HepG2 (cell line): ENCODE data around the gene DHRS7. TPM values are rescaled to one million over a fixed set of nuclear protein-coding genes. Genes with fewer than 3 reads are reported as not detected.

Experiments
- HNRNPK ChIP-seq: fragments of 200-400 bp; formaldehyde crosslinking; IDR thresholded peaks from 2 replicates; pipeline ENCODE4 v1.6.1; 2018; ENCODE audit warnings: low read length, low read depth, moderate library complexity, mild to moderate bottlenecking; ENCODE audit not compliant: poor library complexity, severe bottlenecking
- MAFG ChIP-seq: sonication (generic); formaldehyde crosslinking; IDR thresholded peaks from 2 replicates; pipeline ENCODE4 v1.5.1; 2020; ENCODE audit warnings: mild to moderate bottlenecking, missing genetic modification reagents
- SMARCE1 ChIP-seq: fragments of 450-650 bp; IDR thresholded peaks from 2 replicates; pipeline ENCODE4 v1.6.1; 2017; ENCODE audit warnings: borderline replicate concordance
- STAT6 ChIP-seq: sonication (generic); formaldehyde crosslinking; IDR thresholded peaks from 2 replicates; pipeline ENCODE4 v1.4.0; 2020; ENCODE audit warnings: missing genetic modification reagents, mild to moderate bottlenecking, borderline replicate concordance
- TRIM22 ChIP-seq: fragments of 450-650 bp; IDR thresholded peaks from 2 replicates; pipeline ENCODE4 v1.6.1; 2017
- ZNF235 ChIP-seq: sonication (generic); formaldehyde crosslinking; IDR thresholded peaks from 2 replicates; pipeline ENCODE4 v1.8.1; 2023; ENCODE audit warnings: mild to moderate bottlenecking, missing genetic modification reagents, borderline replicate concordance
- ZNF337 ChIP-seq: sonication (generic); formaldehyde crosslinking; IDR thresholded peaks from 2 replicates; pipeline ENCODE4 v1.5.1; 2020; ENCODE audit warnings: missing genetic modification reagents, low read depth, mild to moderate bottlenecking, borderline replicate concordance
- ZNF430 ChIP-seq: sonication (generic); formaldehyde crosslinking; IDR thresholded peaks from 2 replicates; pipeline ENCODE4 v1.9.0; 2021; ENCODE audit warnings: mild to moderate bottlenecking, missing genetic modification reagents
- ZNF747 ChIP-seq: sonication (generic); formaldehyde crosslinking; IDR thresholded peaks from 2 replicates; pipeline ENCODE4 v1.8.1; 2023; ENCODE audit warnings: missing genetic modification reagents, mild to moderate bottlenecking, borderline replicate concordance
- ZNF772 ChIP-seq: sonication (generic); formaldehyde crosslinking; IDR thresholded peaks from 2 replicates; pipeline ENCODE4 v1.5.0; 2020; ENCODE audit warnings: mild to moderate bottlenecking, missing genetic modification reagents
- polyA plus RNA-seq, 8 experiments: library from polyadenylated mRNA; depleted of rRNA in 3 of 8; stranded (reverse) in 7 of 8; unstranded in 1 of 8; fragments of >200 nt; fragmentation: Illumina TruSeq in 4 of 8; extraction: Trizol in 4 of 8; gene quantifications; 2 replicates each; pipeline versions ENCODE4 v1.2.1 to v1.2.3, GENCODE V29; 2011 to 2016; ENCODE audit warnings: low read depth in 4 of 8, missing spikeins in 1 of 8, mixed read lengths in 1 of 8; ENCODE audit not compliant: insufficient read depth in 1 of 8
- total RNA-seq, 5 experiments: library from RNA; depleted of rRNA; stranded (reverse); fragments of >200 nt; fragmentation: Illumina TruSeq; extraction: Trizol; gene quantifications; 2 replicates each; pipeline ENCODE4 v1.2.3, GENCODE V29; 2016; ENCODE audit warnings: low read depth in 1 of 5
- TF ChIP-seq, protein P1 (sequence below): sonication (generic); formaldehyde crosslinking; IDR thresholded peaks from 2 replicates; pipeline ENCODE4 v1.5.0; 2020; ENCODE audit warnings: mild to moderate bottlenecking, missing genetic modification reagents
- TF ChIP-seq, protein P2 (sequence below): sonication (generic); formaldehyde crosslinking; IDR thresholded peaks from 2 replicates; pipeline ENCODE4 v1.4.0; 2020; ENCODE audit warnings: missing genetic modification reagents, borderline replicate concordance
- TF ChIP-seq, protein P3 (sequence below): sonication (generic); formaldehyde crosslinking; conservative IDR thresholded peaks from 2 replicates; pipeline ENCODE4 v1.4.0; 2020; ENCODE audit warnings: missing genetic modification reagents

Gene DHRS7
- total and polyA plus RNA-seq, 2 of the 13 experiments (the other 11 are each of a cell fraction or from before 2014, with no cell fraction given): 20.8 to 44.4 TPM

DNA sequence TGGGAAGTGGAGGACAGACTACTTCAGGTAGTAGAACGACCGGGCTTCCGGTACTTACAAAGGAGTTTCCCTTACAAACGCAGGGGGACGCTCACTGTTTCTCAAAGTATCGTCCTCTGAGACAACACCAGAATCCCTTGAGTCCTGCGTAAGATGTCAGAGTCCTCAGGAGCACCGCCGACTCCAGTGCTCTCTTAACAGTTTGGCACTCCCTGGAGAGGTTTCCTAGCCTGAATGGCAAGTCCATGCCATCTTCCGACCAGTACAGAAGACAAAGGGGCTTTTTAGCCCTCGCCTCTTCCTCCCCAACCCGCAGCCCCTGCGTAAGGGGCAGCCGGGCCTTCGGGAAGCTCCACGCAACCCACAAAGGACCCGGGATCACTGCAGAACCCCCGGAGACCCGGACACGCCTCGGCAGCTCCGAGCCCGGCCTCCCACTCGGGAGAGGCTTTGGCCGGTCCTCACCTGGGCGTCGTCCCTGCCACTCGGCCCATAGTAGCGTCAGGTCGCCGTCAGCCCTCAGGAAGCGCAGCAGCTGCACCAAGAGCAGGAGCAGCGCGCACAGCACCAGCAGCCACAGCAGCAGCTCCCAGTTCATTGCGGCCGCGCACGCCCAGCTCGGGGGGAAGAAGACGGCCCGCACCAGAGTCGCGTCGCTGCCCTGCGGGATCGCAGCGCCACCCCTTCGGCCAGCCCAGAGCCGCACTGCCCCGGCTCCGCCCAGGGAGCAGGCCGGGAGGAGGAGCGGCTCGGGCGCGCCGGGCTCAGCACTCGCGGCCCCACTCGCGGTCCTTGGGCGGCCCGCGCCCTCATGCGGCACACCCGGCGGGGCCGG lies at the start of gene DHRS7 (continued):
- TF ChIP-seq, protein P1, sequence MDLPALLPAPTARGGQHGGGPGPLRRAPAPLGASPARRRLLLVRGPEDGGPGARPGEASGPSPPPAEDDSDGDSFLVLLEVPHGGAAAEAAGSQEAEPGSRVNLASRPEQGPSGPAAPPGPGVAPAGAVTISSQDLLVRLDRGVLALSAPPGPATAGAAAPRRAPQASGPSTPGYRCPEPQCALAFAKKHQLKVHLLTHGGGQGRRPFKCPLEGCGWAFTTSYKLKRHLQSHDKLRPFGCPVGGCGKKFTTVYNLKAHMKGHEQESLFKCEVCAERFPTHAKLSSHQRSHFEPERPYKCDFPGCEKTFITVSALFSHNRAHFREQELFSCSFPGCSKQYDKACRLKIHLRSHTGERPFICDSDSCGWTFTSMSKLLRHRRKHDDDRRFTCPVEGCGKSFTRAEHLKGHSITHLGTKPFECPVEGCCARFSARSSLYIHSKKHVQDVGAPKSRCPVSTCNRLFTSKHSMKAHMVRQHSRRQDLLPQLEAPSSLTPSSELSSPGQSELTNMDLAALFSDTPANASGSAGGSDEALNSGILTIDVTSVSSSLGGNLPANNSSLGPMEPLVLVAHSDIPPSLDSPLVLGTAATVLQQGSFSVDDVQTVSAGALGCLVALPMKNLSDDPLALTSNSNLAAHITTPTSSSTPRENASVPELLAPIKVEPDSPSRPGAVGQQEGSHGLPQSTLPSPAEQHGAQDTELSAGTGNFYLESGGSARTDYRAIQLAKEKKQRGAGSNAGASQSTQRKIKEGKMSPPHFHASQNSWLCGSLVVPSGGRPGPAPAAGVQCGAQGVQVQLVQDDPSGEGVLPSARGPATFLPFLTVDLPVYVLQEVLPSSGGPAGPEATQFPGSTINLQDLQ (CRISPR knock-in tag): no peak
- TF ChIP-seq MAFG (CRISPR knock-in tag): no peak
- no peak for TF ChIP-seq TRIM22
- no peak for TF ChIP-seq HNRNPK
- TF ChIP-seq SMARCE1: no peak
- TF ChIP-seq ZNF747: peak; percentile 73
- 0 out of 2 replicates have a peak, but pooled peaks have one; percentile 41 for TF ChIP-seq ZNF337 (CRISPR knock-in tag)
- TF ChIP-seq, protein P2, sequence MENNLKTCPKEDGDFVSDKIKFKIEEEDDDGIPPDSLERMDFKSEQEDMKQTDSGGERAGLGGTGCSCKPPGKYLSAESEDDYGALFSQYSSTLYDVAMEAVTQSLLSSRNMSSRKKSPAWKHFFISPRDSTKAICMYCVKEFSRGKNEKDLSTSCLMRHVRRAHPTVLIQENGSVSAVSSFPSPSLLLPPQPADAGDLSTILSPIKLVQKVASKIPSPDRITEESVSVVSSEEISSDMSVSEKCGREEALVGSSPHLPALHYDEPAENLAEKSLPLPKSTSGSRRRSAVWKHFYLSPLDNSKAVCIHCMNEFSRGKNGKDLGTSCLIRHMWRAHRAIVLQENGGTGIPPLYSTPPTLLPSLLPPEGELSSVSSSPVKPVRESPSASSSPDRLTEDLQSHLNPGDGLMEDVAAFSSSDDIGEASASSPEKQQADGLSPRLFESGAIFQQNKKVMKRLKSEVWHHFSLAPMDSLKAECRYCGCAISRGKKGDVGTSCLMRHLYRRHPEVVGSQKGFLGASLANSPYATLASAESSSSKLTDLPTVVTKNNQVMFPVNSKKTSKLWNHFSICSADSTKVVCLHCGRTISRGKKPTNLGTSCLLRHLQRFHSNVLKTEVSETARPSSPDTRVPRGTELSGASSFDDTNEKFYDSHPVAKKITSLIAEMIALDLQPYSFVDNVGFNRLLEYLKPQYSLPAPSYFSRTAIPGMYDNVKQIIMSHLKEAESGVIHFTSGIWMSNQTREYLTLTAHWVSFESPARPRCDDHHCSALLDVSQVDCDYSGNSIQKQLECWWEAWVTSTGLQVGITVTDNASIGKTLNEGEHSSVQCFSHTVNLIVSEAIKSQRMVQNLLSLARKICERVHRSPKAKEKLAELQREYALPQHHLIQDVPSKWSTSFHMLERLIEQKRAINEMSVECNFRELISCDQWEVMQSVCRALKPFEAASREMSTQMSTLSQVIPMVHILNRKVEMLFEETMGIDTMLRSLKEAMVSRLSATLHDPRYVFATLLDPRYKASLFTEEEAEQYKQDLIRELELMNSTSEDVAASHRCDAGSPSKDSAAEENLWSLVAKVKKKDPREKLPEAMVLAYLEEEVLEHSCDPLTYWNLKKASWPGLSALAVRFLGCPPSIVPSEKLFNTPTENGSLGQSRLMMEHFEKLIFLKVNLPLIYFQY (CRISPR knock-in tag): peak; percentile 92; the same call in 1 of the 2 replicates
- TF ChIP-seq ZNF430 (CRISPR knock-in tag): no peak
- TF ChIP-seq, protein P3, sequence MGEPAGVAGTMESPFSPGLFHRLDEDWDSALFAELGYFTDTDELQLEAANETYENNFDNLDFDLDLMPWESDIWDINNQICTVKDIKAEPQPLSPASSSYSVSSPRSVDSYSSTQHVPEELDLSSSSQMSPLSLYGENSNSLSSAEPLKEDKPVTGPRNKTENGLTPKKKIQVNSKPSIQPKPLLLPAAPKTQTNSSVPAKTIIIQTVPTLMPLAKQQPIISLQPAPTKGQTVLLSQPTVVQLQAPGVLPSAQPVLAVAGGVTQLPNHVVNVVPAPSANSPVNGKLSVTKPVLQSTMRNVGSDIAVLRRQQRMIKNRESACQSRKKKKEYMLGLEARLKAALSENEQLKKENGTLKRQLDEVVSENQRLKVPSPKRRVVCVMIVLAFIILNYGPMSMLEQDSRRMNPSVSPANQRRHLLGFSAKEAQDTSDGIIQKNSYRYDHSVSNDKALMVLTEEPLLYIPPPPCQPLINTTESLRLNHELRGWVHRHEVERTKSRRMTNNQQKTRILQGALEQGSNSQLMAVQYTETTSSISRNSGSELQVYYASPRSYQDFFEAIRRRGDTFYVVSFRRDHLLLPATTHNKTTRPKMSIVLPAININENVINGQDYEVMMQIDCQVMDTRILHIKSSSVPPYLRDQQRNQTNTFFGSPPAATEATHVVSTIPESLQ (CRISPR knock-in tag): no peak
- TF ChIP-seq STAT6 (CRISPR knock-in tag): peak; percentile 17; the same call in 1 of the 2 replicates
- TF ChIP-seq ZNF235: no peak
- 0 out of 2 replicates have a peak, but pooled peaks have one; percentile 74 for TF ChIP-seq ZNF772 (CRISPR knock-in tag)
